IPS DF 4.7 (cell line): Measurements from ENCODE around the gene OR10C1.
A peak's percentile ranks its signal among the peaks of the same experiment; 100 is the strongest.
"Not testable (repeated sequence)": the region's sequence is repeated elsewhere in the genome, so short reads cannot be mapped to it uniquely, and the experiment has no call there.

Source experiments
- DNase-seq: peaks from one replicate; pipeline ENCODE4 v3.0.0-alpha.2; 2013; ENCODE audit warnings: low spot score; ENCODE audit errors: extremely low read depth

The OR10C1 gene, protein sequence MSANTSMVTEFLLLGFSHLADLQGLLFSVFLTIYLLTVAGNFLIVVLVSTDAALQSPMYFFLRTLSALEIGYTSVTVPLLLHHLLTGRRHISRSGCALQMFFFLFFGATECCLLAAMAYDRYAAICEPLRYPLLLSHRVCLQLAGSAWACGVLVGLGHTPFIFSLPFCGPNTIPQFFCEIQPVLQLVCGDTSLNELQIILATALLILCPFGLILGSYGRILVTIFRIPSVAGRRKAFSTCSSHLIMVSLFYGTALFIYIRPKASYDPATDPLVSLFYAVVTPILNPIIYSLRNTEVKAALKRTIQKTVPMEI

DNA sequence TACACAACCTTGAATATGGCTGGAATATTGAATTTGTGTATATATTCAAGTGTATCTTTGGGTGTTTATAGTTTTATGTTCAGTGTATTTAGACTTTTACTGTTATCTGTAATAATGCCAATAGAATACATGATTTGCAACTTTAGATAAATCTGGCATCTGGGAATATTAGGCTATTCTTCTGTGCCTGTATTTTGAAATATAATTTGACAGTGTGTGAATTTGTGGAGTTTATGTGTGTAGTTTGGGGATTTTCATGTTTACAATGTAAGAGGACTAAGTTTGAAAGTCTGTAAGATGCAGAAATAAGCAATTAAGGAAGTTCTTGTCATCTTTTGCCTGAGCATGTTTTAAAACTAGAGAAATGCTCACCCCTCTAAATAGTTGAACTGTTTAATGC lies at the start of gene OR10C1:
OR10C1 (plus strand) TSS at position 301 of the 400 bp plus-strand sequence. CDS start 710 bp downstream, outside the sequence.
- DNase-seq, result no peak

DNA sequence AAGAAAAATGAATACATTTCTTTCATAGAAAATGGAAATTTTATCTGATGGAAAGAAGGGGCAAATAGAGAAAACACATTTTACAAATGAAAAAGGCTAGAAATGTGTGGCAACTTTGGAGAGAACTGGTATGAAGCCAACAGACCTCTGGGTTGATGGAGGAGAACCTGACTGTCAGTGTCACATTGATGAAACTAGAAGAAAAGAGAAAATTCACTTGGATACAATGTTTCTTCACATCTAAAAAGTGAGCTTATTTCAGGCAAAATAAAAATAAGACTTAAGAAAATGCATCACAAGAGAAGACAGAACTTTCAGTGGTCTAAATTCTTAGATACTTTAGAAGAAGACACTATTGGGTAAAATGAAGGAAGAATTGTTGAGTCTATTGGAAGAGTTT lies 43.8 kb upstream of the OR10C1 start, which contains the start of gene OR12D2:
OR12D2 (plus strand) TSS at position 301 of the 400 bp plus-strand sequence. CDS start 1,069 bp downstream, outside the sequence.
- DNase-seq, result no peak

DNA sequence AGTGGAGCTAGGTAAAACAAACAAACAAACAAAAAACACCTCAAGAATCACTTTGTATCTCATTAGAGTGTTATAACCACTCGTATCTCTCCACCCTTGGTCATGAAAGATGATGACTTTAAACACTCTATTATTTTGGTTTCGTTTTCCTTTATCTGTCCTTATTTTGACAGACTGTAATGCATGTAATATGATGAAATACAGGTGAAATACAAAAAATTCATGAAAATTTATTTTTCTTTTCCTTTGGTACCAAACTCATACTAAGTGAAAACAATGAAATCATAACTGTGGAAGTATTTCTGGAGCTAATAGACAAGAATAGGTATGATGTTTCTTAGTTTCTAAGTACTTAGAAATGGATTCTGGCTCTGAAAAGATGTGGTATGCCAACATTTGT lies 39.6 kb upstream of the OR10C1 start:
- DNase-seq, result no peak

DNA sequence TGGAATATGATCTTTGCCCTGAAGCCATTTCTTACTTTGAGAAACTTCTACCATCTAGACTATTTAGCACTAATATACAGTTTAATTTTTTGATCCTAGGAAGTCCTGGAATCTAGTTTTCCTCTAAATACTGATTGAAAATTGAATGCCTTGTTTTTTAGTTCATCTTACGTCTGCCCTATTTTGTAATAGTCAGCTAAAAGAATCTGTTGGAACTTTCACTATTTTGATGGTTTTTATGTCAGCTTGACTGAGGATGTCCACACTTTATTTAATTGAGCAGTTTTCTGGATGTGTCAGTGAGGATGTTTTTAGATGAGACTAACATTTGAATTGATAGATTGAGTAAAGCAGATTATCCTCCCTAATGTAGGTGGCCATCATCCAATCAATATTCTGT lies 35.3 kb upstream of the OR10C1 start:
- DNase-seq, result no peak

DNA sequence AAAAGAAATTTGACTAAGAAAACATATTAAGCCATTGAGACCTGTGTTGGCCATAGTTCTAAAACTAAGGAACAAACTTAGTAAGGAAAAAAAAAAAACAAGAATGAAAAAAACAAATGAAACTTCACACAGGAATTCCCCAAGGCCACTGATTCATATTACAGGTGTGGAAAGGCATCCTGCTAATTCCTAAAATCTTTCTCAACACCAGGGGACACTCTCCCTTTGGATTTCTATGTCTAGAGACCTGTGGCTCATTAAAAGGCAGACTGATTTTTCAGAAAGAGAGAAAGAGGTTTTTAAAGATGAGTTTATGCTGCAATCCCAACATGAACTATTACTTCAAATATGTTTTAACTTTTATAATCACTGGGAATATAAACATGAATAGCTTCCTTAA lies 24.5 kb upstream of the OR10C1 start, which contains the start of gene OR12D1:
OR12D1 (plus strand) TSS at position 341 of the 400 bp plus-strand sequence.
- no peak for DNase-seq

DNA sequence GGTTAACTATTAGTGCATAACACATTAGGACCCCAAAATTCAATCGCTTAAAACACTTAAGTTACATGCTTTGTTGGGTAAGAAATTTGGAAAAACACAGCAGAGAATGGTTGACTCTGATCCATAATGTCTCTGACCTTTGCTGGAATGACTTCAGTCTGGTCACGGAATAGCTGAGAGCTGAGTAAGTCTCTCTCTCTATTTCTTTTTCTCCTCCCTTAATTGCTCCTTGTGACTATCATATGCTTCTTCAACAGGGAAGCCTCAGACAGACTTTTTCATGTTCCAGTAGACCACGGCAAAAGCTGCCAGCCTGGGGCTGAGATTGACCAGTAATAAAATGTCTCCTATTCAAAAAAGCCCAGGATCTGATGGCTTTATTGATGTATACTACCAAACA lies 19.6 kb upstream of the OR10C1 start:
- no peak for DNase-seq

DNA sequence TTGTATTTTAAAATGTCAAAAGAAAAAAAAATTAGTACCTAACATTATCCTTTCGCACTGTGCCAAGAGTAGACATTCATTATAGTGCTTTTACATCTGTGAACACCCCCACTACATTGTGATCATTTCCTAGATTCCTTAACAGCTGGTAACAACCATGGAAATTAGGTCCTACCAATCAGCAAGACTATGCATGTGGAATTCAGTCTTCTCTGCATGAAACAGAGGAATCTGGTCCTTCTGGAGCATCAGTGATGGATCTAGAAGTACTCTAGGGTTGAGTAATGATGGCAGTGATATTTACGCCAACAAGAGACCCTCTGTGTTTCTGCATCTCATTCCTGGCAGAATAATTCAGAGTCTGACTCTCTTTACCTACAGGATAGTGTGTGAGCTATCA lies 14.9 kb upstream of the OR10C1 start:
- DNase-seq, result no peak

DNA sequence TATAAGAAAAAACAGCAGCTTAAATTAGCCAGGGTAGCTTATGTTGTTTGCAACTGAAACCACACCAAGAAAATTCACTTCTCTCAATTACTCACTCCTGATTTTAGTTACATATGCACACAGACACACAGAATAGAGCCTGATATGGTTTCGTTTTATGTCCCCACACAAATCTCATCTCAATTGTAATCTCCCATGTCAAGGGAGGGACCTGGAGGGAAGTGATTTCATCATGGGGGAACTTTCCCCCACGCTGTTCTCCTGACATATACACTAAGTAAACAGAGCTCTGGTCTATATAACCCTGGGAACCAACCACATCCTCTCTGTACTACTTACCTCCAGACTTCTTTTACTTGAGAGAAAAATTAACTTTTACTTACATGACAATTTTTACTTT lies 14.5 kb upstream of the OR10C1 start:
- DNase-seq, result no peak

DNA sequence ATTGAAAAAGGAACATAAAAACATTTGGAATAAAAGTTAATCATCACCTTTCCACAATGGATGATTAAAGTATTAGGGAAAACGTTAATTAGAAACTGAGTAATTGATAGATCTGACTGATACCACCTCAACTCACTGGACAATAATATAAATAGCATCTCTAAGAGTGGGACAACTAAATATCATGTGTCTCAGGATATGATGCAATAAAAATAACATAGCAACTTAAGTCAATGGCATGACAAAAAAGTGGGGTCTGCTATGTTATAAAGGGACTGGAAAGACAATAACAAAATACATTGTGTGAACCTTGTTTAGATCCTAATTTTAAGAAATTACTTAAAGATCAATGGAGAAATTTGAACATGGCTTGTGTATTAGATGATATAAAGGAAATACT lies 14.0 kb upstream of the OR10C1 start:
- DNase-seq, result no peak

DNA sequence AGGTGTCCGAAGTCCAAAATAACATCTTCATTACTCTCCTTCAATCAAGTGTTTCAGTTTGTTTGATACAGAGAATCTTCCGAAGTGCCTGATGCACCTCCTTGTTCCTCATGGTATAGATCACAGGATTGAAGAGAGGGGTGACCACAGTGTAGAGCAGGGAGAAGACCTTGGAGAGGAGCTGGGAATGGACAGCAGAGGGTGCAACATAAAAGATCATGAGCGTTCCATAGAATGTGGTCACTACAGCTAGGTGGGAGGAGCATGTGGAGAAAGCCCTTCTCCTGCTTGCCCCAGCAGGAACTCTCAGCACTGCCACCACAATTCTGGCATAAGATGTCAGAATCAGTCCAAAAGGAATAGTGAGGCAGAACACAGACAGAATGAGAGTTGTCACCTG lies 12.5 kb upstream of the OR10C1 start:
- no peak for DNase-seq

DNA sequence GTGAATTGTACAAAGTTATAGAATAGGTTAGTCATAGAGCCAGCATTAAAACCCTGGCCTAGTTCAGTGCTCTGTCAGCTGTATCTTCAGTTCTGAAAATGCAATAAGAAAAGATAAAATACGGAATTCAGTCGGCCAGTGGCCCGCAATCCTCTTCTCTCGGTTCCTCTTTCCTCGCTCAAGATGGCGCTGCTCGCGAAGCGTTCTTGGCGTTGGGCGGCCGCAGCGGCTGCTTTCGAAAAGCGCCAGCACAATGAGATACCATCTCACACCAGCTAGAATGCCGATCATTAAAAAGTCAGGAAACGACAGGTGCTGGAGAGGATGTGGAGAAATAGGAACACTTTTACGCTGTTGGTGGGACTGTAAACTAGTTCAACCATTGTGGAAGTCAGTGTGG lies 2.4 kb upstream of the OR10C1 start:
- DNase-seq, result not testable (repeated sequence)

DNA sequence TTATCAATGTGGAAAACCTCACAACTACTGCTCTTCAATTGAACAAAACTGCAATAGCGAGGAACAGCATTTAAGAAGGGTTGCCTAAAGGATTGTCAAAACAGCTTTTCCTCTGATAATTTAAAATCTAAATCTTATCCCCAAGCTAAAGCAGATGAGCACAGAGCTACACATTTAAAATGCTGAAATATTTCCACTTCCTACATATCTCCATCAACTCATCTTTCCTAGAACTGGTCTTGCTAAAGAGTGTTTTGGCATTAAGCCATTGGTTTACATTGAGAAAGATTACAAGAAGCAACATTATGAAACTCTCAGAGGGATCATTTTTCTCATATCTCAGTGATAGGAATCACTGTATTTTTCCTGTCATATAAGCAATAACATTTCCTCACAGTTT lies 3.6 kb downstream of the OR10C1 start:
- DNase-seq, result no peak

DNA sequence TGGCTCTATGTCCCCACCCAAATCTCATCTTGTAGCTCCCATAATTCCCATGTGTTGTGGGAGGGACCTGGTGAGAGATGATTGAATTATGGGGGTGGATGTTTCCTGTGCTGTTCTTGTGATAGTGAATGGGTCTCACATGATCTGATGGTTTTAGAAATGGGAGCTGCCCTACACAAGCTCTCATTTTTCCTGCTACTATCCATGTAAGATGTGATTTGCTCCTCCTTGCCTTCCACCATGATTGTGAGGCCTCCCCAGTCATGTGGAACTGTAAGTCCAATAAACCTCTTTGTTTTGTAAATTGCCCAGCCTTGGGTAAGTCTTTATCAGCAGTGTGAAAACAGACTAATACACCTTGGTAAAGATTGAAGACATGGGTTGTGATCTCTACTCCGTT lies 4.9 kb downstream of the OR10C1 start:
- DNase-seq, result not testable (repeated sequence)

DNA sequence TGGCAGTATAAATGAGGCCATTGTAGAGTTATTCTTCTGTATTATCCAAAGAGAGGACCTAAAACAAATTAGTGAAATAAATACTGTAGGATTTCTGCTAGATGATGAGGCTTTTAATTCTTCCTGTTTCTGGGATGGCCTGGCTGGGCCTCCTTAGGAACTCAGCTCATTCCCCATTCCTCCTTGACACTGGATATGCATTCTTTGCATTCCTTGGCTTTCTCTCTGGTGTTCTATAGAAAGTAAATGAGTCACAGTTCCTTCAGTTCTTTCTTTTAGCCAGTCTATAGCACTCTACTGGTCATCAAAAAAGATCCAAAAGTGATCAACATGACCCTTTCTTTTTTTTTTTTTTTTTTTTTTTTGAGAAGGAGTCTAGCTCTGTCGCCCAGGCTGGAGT lies 8.6 kb downstream of the OR10C1 start:
- DNase-seq, result peak; percentile 49

DNA sequence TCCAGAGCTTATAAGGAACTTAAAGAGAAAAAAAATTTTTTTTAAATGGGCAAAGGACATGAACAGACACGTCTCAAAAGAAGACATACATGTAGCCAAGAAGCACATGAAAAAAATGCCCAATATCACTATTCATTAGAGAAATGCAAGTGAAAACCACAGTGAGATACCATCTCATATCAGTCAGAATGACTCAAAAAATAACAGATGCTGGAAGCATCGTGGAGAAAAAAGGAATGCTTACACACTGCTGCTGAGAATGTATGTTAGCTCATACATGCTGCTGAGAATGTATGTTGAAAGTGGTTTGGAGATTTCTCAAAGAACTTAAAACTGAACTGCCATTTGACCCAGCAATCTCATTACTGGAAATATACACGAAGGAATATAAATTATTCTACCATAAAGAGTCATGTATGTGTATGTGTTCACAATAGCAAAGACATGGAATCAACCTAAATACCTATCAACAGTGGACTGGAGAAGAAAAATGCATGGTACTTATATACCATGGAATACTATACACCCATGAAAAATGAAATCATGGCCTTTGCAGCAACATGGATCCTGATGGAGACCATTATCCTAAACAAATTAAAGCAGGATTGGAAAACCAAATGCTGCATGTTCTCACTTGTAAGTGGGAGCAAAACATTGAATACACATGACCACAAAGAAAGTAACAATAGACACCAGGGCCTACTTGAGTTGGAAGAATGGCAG lies 12.5 kb downstream of the OR10C1 start:
- DNase-seq, result no peak

DNA sequence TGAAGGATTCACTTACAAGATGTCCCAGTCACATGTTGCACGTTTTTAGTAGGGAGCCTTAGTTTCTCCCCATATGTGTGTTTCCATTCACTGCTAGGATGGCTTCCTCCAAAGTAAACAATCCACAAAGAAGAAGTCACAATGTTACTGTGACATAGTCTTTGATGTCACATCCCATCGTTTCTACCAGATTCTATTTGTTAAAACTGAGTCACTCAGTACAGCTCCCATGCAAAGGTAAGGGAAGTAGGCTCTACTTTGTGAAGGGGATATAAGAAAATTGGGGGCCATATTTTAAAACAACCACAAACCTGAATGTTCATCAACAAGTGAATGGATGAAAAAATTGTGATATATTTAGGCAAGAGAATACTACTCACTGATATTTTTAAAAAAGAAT lies 17.9 kb downstream of the OR10C1 start, which contains the start of the genes OR11A1 and OR2H1:
OR11A1 (minus strand) TSS at position 101 of the 400 bp plus-strand sequence. CDS start 29,430 bp downstream, outside the sequence.
OR2H1 (plus strand) TSS at position 185 of the 400 bp plus-strand sequence. CDS start 4,615 bp downstream, outside the sequence.
- no peak for DNase-seq

DNA sequence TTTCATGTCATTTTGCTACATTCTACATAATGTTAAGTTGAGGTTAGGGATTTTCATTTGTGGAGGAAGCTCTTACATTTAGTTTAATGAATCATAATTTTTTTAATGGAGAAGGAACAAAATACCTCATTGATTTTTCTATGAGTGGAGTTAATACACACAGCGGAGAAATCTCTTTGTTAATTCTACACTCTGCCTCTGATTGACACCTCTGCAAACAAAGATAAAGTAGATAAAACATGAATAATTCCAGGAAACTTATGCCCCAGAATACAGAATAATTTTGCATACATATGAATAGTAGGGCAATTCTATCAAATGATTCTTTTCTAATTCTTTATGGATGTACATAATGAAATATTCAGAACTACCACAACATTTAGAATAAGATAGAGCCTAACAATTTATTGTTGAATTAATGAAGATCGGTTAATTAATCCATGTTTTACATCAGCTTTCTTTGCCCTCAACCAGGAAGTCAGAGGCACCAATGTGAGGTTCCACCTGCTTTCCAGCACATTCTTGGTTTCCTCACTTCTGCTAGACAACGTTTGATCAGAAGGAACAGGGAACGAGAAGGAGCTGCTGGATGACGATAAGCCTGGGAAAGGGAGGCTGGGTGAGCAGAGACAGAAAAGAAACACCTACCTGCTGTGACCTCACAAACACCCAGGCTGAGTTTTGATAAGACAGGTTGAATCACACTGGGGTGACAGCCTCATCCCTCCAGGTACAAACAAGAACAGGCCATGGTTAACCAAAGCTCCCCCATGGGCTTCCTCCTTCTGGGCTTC lies 22.1 kb downstream of the OR10C1 start:
- DNase-seq, result no peak

DNA sequence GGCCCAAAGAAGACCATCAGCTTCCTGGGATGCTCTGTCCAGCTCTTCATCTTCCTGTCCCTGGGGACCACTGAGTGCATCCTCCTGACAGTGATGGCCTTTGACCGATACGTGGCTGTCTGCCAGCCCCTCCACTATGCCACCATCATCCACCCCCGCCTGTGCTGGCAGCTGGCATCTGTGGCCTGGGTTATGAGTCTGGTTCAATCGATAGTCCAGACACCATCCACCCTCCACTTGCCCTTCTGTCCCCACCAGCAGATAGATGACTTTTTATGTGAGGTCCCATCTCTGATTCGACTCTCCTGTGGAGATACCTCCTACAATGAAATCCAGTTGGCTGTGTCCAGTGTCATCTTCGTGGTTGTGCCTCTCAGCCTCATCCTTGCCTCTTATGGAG lies 22.9 kb downstream of the OR10C1 start:
- no peak for DNase-seq

DNA sequence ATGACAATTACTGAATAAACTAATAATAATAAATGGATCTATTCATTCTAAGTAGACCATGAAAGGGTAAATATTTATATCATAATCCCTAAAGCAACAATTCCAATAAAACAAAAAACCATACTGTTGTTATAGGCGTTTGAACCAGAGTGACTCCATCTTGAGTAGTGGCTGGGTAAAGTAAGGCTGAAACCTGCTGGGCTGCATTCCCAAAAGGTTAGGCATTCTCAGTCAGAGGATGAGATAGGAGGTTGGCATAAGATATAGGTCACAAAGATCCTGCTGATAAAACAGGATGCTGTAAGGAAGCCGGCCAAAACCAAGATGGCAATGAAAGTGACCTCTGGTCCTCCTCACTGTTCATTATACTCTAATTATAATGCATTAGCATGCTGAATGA lies 26.2 kb downstream of the OR10C1 start:
- DNase-seq, result no peak

DNA sequence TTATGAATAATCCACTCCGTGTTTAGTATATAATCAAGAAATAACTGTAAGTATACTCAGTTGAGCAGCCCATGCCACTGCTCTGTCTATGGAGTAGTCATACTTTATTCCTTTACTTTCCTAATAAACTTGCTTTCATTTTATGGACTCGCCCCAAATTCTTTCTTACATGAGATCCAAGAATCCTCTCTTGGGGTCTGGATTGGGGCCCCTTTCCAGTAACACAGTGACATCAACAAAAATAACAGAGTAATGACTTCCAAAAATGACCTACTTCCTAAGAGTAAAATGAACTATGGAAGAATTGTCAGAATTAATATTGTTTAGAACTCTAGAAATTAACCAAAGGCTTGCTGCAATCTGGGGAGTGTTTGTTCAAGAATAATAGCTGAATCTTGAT lies 26.7 kb downstream of the OR10C1 start:
- DNase-seq, result no peak

DNA sequence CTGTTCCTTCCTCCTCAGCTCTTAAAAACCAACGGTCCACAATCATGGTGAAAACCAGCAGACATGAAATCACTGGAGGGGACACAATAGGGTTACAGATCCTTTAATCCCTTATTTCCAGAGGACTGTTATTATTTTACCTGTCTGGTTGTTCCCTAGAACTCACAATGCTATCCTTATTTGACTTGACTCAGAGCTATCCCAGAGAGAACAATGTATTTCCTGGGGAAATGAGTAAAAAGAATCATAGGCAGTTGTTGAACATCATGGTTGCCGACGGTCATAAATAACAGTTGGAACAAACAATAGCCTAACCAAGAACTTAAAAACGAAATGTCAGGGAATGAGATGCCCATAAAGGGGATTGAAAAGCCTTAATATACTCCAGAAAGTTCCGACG lies 27.1 kb downstream of the OR10C1 start:
- DNase-seq, result no peak

DNA sequence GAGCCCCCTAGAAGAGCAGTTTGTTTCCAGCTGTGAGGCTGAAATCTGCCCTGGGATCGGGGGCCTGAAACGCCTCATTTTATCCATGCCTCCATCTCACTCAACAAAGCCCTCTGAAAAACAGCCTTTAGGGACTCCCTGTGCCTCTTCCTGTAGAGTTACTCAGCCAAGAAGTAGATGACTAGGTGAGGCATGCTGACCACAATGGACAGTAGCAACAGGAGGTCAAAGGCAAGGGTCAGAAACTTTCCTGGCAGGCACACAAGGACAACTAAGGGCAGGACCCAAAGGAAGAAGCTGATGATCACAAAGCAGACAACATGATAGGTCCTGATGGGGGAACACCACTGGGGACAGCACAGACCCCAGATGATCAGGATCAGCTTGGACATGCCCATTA lies 35.9 kb downstream of the OR10C1 start:
- no peak for DNase-seq
